Measurements from ENCODE around the gene PCK2.

DNA sequence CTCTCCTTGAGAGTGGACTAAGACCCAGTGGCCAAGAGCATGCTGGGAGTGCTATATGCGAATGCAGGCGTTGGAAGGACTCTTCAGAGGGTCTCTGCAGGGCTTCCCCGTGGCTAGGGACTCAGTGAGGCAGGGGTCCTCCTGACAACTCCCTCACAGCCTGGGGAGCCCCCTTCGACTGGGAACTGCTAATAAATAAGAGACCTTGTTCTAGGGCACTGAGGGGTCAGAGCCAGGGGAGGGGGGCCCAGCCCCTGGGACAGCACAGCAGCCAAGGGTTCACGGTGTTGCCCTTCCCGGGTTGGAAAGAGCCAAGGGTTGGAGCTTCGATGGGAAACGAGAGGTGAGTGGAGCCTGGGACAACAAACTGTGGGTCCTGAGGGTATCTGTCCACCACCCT is 28.7 kb upstream of the PCK2 start:
- no peak for TF ChIP-seq CTBP1 (IDR thresholded peaks at IDR 0.05; ENCODE audit: borderline replicate concordance)
- TF ChIP-seq, protein P1, sequence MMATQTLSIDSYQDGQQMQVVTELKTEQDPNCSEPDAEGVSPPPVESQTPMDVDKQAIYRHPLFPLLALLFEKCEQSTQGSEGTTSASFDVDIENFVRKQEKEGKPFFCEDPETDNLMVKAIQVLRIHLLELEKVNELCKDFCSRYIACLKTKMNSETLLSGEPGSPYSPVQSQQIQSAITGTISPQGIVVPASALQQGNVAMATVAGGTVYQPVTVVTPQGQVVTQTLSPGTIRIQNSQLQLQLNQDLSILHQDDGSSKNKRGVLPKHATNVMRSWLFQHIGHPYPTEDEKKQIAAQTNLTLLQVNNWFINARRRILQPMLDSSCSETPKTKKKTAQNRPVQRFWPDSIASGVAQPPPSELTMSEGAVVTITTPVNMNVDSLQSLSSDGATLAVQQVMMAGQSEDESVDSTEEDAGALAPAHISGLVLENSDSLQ (IDR thresholded peaks at IDR 0.05): no peak
- no peak for TF ChIP-seq TARDBP (IDR thresholded peaks at IDR 0.05)
- no peak for TF ChIP-seq FOXM1 (IDR thresholded peaks at IDR 0.05; ENCODE audit: borderline replicate concordance)
- no peak for TF ChIP-seq L3MBTL2 (conservative IDR thresholded peaks at IDR 0.05)
- TF ChIP-seq ELF4 (IDR thresholded peaks at IDR 0.05): no peak
- no peak for TF ChIP-seq SP1 (IDR thresholded peaks at IDR 0.05)
